NCI-H510A (cell line): ENCODE measurements around the gene GPR68.
A peak's percentile ranks its signal among the peaks of the same experiment; 100 is the strongest.

ENCODE experiments used
- DNase-seq: peaks from one replicate; lab custom pipeline; 2025; lab: John Stamatoyannopoulos, UW

The GPR68 gene

DNA sequence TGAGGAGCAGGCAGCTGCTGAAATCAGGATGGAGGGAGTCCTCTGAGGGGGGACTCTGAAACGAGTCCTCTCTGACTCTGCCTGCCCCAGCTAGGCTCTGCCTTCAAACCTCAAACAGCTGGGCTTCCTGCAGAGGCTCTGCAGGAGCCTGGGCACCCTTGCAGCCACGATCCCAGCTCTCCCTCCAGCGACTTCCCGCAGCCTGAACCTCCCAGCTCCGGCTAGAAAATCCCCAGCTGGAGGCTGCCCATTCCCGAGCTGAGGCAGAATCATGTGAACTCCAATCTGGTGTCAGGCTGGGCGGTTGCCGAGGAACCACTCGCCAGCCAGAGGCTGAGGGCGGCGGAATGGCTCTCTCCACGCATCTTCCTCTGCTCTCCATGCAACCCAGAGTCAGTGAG is at the start of gene GPR68:
Gene GPR68 (minus strand): TSS at position 204 of the 401 bp plus-strand sequence. CDS start 9,654 bp downstream, outside the sequence.
- peak; percentile 35 for DNase-seq

- no peak for DNase-seq
Measured at GRCh38 chr14:91294153-91294552, 49.6 kb upstream of the GPR68 start.

GRCh38 chr14:91293281-91293680 is 48.8 kb upstream of the GPR68 start:
- DNase-seq = no peak

- DNase-seq = no peak
Measured at GRCh38 chr14:91292491-91292890, 48.0 kb upstream of the GPR68 start.

DNA sequence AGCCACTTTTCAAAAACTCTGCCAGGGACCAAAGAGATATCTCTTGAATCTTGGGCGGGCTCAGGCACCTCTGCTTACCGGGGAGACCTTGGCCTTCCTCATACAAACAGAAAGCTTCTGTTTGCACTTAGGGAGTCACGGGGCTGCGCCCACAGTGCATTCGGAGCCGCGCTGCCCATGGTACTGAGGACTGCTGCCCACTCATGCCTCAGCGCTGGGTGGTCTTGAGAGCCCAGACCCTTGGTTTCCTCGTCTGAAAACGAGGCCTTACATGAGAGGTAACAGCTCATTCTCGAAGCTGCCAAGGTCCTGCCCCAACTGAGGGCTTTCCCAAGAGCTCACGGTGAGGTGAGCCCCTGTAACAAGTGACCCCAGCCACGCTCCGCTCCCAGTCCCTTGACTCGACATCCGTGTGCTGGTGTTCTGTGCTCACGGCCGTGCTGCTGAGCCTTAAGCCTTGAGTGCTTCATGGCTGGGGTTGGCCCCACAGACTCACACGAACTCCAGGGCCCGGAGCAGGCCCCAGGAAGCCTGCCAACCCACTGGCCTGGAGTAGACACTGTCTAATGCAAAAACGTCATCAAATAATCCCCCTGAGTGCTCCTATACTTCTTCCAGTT is 47.4 kb upstream of the GPR68 start:
- no peak for DNase-seq

DNA sequence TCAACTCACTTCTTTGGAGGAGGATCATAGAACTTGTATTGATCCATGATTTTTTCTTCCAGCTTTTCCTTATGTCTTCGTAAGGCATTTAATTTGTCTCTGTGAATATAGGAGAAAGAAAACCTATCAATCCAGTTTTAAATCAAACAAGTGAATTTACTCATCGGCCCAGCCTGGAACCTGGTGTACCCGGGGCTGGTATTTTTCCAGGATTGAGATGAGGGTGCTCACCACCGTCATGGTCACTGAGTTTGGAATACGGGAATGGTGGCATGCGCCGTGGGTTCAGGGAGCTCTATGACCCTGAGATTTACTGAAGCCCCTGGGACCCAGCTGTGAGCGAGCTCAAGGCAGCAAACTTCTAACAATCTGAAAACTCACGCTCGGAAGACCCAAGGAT is 46.5 kb upstream of the GPR68 start:
- no peak for DNase-seq

DNA sequence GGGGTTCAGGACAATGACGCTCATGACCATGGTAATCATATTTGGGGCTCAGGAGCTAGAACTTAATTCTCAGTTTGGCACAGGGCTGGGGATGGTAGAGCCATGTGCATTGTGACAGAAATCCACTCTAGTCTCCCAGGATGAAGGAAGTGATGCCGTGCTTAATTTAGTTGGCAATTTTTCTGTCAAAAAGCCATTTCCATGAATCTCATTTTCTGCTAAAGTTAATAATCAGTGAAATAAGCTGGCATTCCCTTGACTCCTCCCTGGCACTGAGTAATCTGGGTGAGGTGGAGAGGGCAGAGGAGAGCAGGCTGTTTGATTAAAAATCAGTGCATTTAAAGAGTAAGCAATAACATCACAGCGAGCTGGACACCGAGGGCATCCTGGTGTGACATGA is 45.0 kb upstream of the GPR68 start:
- no peak for DNase-seq

- DNase-seq = no peak
Measured at GRCh38 chr14:91288876-91289275, 44.4 kb upstream of the GPR68 start.

DNA sequence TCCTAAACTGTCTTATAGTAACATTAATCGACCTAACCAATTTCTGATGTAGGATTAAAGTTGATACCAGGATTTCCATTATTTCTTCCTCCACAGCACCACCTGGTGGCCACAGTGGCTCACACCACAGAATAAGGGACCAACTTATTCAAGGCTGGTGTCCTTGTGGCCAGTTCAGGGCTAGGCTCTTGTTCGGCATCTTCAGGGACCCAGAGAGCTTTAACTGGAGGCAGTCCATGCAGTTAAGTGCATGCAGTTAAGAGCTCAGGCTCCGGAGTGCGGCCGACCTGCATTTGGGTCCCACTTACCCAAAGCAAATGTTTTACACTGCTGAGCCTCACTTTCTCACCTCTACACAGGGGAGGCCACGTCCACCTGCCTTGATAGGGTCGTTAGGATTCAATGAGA is 42.0 kb upstream of the GPR68 start:
- DNase-seq = peak; percentile 49

DNA sequence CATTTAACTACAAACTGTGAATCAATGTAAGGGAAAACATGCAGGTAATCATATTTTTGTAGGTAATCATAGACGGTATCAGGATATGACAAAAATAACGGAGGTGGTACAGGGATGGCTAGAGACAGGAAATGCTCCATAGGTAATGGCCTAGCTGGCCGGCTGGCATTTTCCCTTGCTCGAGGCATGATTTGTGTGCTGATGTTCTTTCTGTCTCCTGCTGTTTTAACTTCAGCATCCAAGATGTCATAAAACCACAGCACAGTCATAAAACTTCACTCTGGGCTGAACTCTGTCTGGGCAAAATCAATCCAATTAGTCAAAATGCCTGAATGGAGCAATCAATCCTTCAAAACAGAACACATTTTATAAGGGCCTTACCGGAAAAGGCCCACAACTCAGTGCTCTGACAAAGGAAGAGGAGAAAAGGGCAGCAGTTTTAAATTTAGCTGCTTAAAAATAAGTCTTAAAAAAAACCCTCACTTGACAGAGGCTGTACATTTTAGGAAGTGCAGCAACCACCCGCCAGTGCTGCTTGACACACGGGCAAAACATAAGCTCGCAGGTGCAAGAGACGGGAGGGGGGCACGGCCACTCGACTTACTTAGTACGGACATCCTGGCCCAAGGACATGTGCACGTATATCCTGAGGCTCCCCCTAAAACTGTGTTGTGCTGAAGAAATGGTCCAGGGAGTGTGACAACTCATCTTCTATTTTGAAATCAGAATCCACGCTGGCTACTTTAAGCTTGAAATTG is 40.5 kb upstream of the GPR68 start:
- no peak for DNase-seq

- DNase-seq = no peak
Measured at GRCh38 chr14:91284146-91284790, 39.8 kb upstream of the GPR68 start.

DNA sequence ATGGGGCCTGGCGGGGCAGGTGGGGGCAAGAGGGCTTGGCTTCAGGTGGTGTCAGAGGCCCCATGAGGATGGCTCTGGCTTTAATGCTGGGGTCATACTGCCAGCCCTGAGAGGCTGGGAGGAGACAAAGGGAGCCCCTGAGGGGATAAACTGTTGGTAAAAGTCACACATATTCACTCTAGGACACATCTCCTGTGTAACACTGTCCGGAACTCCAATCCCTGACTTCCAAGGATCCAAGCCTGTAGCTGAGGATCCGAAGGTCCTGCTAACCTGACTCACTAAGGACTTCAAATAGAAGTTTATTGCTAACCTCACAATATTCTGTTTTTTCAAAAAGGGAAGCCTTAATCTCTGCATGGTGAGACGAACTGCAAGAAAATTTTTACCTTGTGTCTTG is 39.2 kb upstream of the GPR68 start:
- DNase-seq = no peak

GRCh38 chr14:91282954-91283645 is 38.6 kb upstream of the GPR68 start:
- no peak for DNase-seq

GRCh38 chr14:91281346-91281745 is 36.8 kb upstream of the GPR68 start:
- no peak for DNase-seq

DNA sequence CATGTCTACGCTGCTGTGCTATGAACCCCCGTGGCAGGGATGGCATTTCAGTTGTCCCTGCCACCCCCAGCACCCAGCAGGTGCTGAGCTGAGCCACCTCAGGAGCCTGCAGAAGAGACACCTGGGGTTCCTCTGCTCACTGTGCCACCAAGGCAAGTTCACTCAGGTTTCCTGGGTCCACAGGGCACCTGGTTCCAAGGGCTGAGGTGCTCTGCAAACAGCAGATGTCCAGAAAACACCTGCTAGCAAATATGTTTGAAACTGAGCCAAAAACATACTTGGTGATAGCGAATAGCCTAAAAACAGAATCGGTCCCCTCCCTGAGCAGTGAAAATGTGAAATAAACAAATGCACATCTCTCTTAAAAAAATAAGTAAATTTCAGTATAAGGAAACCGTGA is 35.6 kb upstream of the GPR68 start:
- DNase-seq = peak; percentile 63

- no peak for DNase-seq
Measured at GRCh38 chr14:91279354-91279753, 34.9 kb upstream of the GPR68 start.

- no peak for DNase-seq
Measured at GRCh38 chr14:91278383-91278715, 33.8 kb upstream of the GPR68 start.

GRCh38 chr14:91277546-91278382 is 33.3 kb upstream of the GPR68 start:
- no peak for DNase-seq

- no peak for DNase-seq
Measured at GRCh38 chr14:91274796-91275195, 30.3 kb upstream of the GPR68 start.

GRCh38 chr14:91273885-91274273 is 29.4 kb upstream of the GPR68 start:
- DNase-seq = peak; percentile 50

- DNase-seq = no peak
Measured at GRCh38 chr14:91273273-91273884, 28.9 kb upstream of the GPR68 start.
